ENCODE measurements around the gene GFRA4. TPM values are rescaled to one million over a fixed set of nuclear protein-coding genes. Genes with fewer than 3 reads are reported as not detected.

Gene GFRA4
- total RNA-seq, 1 experiment from 2014 or later, result not detected

DNA sequence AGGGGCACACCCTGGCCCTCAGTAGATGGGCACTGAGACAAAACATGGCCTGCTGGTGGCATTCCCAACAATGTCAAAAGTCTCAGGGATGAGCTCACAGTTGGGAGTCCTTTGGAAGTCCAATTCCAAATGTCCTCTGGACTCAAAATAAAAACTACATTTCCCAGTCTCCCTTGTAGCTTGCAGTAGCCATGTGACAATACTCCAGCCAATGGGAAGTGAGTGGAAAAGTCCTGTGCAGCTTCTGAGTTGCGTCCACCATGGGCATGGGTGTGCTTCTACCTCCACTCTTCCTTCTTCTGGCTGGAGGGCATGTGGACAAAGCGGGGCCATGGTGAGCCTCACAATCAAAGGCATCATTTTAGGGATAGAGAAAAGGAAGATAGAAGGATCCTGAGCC, 24.5 kb upstream of the GFRA4 start:
- Histone ChIP-seq H3K9me3 (ENCODE audit: low read depth, low read length, poor library complexity, severe bottlenecking) (no peaks in the 10 kb centered on the region), H3K27ac (ENCODE audit: low read depth, low read length, poor library complexity, severe bottlenecking) (no peak overlapping the region), H3K4me1 (ENCODE audit: insufficient read depth, low read length, poor library complexity, severe bottlenecking) (peaks cover 4% of the 10 kb centered on the region), H3K27me3 (replicated peaks; ENCODE audit: insufficient read depth, low read depth, low read length, poor library complexity) (no peaks in the 10 kb centered on the region), H3K4me3 (ENCODE audit: low read depth, low read length, poor library complexity, severe bottlenecking) (no peak overlapping the region), H3K36me3 (ENCODE audit: insufficient read depth, low read length, poor library complexity, severe bottlenecking) (no peaks in the 10 kb centered on the region)
- CTCF ChIA-PET, result interaction anchor here (0.5 to 0.9 kb wide), 2 partner anchors 11 to 469 kb away, joined by 5 to 7 read pairs; no protein-coding TSS in a partner anchor
- intact Hi-C loops (cut with micrococcal nuclease; ENCODE audit: unreplicated experiment), result no loop called here
- POLR2A ChIA-PET (ENCODE audit: low non-redundant PET), result no interaction called here
- TF ChIP-seq EZH2 (IDR thresholded peaks at IDR 0.05; ENCODE audit: borderline replicate concordance, low read depth, low read length, poor library complexity, severe bottlenecking), result no peak
- TF ChIP-seq, protein P1, sequence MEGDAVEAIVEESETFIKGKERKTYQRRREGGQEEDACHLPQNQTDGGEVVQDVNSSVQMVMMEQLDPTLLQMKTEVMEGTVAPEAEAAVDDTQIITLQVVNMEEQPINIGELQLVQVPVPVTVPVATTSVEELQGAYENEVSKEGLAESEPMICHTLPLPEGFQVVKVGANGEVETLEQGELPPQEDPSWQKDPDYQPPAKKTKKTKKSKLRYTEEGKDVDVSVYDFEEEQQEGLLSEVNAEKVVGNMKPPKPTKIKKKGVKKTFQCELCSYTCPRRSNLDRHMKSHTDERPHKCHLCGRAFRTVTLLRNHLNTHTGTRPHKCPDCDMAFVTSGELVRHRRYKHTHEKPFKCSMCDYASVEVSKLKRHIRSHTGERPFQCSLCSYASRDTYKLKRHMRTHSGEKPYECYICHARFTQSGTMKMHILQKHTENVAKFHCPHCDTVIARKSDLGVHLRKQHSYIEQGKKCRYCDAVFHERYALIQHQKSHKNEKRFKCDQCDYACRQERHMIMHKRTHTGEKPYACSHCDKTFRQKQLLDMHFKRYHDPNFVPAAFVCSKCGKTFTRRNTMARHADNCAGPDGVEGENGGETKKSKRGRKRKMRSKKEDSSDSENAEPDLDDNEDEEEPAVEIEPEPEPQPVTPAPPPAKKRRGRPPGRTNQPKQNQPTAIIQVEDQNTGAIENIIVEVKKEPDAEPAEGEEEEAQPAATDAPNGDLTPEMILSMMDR (conservative IDR thresholded peaks at IDR 0.05; ENCODE audit: low read depth, low read length), result no peak
- no TSS peak for BruUV-seq (replicated peaks)
- DNase-seq (ENCODE audit: low spot score), result peak; percentile 45

DNA sequence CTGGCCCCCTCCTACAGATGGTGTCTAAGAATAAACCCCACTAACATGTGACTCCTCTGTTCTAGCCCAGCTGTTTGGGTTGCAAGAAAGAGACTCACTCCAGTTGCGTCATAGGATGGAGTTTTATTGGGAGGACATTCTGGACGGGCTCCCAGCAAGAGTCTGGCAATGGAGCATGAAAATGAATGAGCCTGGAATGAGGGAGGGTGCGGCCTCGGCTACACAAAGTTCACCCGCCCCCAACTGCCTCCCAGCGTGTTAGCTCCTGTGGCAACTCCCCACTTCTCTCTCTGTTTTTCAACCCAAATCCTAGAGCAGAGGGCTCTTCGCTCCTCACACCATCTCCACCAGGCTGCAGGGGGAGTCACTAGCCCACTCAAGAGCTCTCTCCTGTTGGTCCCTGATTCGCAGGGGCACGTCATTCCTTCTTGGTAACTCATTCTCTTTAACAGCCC, 23.7 kb upstream of the GFRA4 start:
- Histone ChIP-seq H3K4me3 (ENCODE audit: low read depth, low read length, poor library complexity, severe bottlenecking) (no peak overlapping the region), H3K9me3 (ENCODE audit: low read depth, low read length, poor library complexity, severe bottlenecking) (no peaks in the 10 kb centered on the region), H3K27ac (ENCODE audit: low read depth, low read length, poor library complexity, severe bottlenecking) (no peak overlapping the region), H3K27me3 (replicated peaks; ENCODE audit: insufficient read depth, low read depth, low read length, poor library complexity) (no peaks in the 10 kb centered on the region), H3K36me3 (ENCODE audit: insufficient read depth, low read length, poor library complexity, severe bottlenecking) (no peaks in the 10 kb centered on the region), H3K4me1 (ENCODE audit: insufficient read depth, low read length, poor library complexity, severe bottlenecking) (peaks cover 4% of the 10 kb centered on the region)
- TF ChIP-seq, protein P1 (conservative IDR thresholded peaks at IDR 0.05; ENCODE audit: low read depth, low read length), result peak; percentile 36
- no peak for TF ChIP-seq EZH2 (IDR thresholded peaks at IDR 0.05; ENCODE audit: borderline replicate concordance, low read depth, low read length, poor library complexity, severe bottlenecking)
- peak; percentile 52 for DNase-seq (ENCODE audit: low spot score)
- ChIA-PET CTCF (interaction anchor here (0.5 to 0.9 kb wide), 2 partner anchors 10 to 468 kb away, joined by 5 to 7 read pairs; no protein-coding TSS in a partner anchor), POLR2A (ENCODE audit: low non-redundant PET) (no interaction called here)
- intact Hi-C loops (cut with micrococcal nuclease; ENCODE audit: unreplicated experiment), result no loop called here
- no TSS peak for BruUV-seq (replicated peaks)

DNA sequence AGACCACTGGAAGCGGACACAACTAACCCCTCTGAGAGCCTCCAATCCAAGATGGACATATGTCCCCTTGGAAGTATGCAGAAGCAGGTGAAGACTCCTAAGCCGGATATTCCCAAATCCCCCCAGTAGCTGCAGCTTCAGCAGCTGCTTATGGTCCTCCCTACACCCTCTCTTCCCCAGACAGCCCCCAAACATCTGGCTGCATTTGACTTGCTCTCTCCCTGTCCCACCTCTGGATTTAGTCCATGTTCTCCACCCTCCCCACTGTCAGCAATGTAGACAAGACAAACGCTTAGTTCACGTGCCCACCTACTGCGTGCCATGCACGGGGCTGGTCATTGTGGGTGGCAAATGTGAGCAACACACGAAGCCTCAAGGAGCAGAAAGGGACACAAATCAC, 23.2 kb upstream of the GFRA4 start:
- H3K4me3 ChIP-seq (ENCODE audit: low read depth, low read length, poor library complexity, severe bottlenecking), result no peak overlapping the region
- TF ChIP-seq EZH2 (IDR thresholded peaks at IDR 0.05; ENCODE audit: borderline replicate concordance, low read depth, low read length, poor library complexity, severe bottlenecking), result no peak
- TF ChIP-seq, protein P1 (conservative IDR thresholded peaks at IDR 0.05; ENCODE audit: low read depth, low read length), result no peak
- ChIA-PET POLR2A (ENCODE audit: low non-redundant PET) (no interaction called here), CTCF (no interaction called here)
- H3K27ac ChIP-seq (ENCODE audit: low read depth, low read length, poor library complexity, severe bottlenecking), result no peak overlapping the region
- BruUV-seq (replicated peaks), result no TSS peak
- H3K27me3 ChIP-seq (replicated peaks; ENCODE audit: insufficient read depth, low read depth, low read length, poor library complexity), result no peaks in the 10 kb centered on the region
- peaks cover 4% of the 10 kb centered on the region for H3K4me1 ChIP-seq (ENCODE audit: insufficient read depth, low read length, poor library complexity, severe bottlenecking)
- H3K9me3 ChIP-seq (ENCODE audit: low read depth, low read length, poor library complexity, severe bottlenecking), result no peaks in the 10 kb centered on the region
- intact Hi-C loops (cut with micrococcal nuclease; ENCODE audit: unreplicated experiment), result no loop called here
- no peaks in the 10 kb centered on the region for H3K36me3 ChIP-seq (ENCODE audit: insufficient read depth, low read length, poor library complexity, severe bottlenecking)
- DNase-seq (ENCODE audit: low spot score), result no peak

Measured in A673 (cell line).